Measurements from ENCODE around the gene DENND4A.
"Not testable (repeated sequence)": the region's sequence is repeated elsewhere in the genome, so short reads cannot be mapped to it uniquely, and the experiment has no call there.

DENND4A gene

DNA sequence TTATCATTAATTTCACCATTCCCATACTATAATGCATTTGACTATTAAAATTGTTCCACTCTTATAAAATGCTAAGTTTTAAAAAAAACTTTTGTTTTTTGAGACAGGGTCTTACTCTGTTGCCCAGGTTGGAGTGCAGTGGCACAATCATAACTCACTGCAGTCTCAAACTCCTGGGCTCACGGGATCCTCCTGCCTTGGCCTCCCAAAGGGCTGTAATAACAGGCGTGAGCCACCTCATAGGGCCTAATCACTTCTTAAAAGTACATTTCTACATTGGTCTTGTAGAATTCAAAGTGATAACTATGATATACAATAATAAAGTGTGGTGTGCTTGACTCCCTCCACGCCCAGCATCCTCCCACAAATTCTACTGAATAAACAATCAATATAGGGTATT is 3.0 kb downstream of the DENND4A start:
- no peak for DNase-seq (ENCODE audit: low read depth in 2 of 2)

DNA sequence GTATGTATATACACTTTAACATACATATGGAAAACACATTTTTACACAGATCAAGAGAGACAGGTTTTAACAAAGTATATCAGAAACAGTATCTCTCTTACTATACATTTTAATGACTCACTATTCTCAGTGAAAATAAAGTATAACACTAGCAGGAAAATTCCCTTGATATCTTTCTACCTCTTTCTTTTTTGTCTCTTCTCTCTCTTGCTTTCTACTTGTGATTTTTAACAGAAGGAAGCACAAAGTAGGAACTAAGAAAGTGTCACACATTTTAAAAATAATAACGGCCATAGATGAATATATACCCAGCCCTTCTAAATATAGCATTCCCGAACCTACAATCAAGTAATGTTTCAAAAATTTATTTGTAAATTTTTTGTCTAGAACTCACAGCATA is 4.8 kb downstream of the DENND4A start:
- DNase-seq (ENCODE audit: low read depth in 2 of 2): no peak

DNA sequence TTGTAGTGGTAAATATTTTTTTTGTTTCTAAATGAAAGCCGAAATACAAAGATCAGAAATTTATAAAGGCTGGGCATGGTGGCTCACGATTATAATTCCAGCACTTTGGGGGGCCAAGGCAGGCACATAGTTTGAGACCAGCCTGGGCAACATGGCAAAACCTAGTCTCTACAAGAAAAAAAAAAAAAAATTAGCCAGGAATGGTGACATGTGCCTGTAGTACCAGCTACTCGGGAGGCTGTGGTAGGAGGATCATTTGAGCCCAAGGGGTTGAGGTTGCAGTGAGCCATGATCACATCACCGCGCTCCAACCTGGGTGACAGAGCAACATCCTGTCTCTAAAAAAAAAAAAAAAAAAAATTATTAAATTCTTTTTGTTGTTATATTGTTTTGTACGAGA is 6.9 kb downstream of the DENND4A start:
- no peak for DNase-seq (ENCODE audit: low read depth in 2 of 2)

DNA sequence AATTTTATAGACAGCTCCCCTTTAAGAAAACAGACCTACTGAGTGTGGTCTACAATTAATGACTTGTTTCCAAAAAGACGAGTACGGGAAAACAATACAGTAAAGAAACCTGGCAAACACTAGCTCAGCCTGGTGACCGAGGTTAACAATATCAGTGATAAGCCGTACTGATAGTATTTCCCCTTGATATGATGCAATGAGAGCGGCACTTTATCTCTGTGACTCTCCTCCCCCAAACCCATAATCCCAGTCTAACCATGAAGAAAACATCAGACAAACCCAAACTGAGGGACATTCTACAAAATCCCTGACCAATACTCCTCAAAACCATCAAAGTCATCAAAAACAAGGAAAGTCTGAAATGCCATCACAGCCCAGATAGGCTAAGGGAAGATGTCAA is 8.2 kb downstream of the DENND4A start:
- DNase-seq (ENCODE audit: low read depth in 2 of 2): no peak

DNA sequence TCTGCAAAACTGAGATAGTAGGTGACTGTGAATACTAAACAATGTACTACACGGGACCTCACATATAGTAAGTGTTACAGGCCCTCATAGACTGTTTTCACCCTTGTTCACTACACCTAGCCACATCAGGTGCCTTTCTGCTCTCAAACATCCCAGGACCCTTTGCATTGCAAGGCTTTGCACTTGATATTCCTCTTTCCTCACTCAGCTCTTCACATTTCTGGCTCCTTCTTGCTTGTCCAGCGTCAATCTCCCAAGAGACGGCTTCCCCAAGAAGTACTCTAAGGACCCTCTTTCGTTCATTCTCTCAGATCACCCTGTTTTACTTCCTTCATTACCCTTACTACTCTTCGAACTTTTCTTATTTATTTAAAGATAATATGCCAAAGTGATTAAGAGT is 10.0 kb downstream of the DENND4A start:
- DNase-seq (ENCODE audit: low read depth in 2 of 2): no peak

DNA sequence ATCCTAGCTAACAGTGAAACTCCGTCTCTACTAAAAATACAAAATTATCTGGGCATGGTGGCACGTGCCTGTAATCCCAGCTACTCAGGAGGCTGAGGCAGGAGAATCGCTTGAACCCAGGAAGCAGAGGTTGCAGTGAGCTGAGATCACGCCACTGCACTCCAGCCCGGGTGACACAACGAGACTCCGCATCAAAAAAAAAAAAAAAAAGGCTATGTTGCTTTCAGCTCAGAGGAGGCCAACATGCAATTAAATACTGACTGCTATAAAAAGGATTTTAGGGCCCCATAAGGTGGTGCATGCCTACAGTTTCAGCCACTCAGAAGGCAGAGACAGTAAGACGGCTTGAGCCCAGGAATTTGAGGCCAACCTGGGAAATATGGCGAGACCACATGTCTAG is 13.4 kb downstream of the DENND4A start:
- not testable (repeated sequence) for DNase-seq (ENCODE audit: low read depth in 2 of 2)

DNA sequence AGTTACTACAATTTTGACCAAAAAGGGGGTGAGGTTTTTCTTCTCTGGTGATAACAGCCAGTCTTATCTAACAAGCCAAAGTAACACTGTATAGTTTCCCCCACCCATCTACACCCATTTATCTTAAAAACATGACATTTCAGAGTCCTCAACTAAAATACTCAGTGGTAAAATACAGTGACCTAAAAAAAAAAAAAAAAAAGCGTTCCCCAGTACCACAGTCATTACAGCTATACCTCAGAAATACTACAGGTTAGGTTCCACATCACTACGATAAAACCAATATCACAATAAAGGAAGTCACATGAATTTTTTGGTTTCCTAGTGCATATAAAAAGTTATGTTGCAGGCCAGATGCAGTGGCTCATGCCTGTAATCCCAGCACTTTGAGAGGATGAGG is 13.8 kb downstream of the DENND4A start:
- DNase-seq (ENCODE audit: low read depth in 2 of 2): no peak

DNA sequence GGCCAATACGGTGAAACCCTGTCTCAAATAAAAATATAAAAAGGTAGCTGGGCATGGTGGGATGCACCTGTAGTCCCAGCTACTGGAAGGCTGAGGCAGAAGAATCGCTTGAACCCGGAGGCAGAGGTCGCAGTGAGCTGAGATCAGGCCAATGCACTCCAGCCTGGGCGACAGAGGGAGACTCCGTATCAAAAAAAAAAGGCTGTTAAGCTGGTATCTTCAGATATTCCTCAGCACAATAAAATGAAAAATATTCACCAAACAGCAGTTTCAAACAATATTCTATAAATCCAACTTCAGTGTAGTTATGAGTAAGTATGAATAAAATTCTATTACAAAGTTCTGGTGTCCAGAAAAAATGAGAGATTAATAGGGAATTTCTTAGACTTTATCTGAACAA is 14.2 kb downstream of the DENND4A start:
- no peak for DNase-seq (ENCODE audit: low read depth in 2 of 2)

DNA sequence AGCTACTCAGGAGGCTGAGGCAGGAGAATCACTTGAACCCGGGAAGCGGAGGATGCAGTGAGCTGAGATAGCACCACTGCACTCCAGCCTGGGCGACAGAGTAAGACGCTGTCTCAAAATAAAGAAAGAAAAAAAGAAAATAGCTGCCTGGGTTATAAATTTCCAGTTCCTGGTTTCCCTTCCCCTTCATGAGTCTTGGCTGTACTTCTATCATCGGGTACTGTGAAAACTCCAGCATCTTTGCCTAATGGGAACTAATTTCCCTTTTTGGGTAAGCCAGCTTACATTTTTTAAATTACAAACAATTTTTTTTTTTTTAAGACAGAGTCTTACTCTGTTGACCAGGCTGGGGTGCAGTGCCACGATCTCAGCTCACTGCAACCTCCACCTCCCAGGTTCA is 15.0 kb downstream of the DENND4A start:
- no peak for DNase-seq (ENCODE audit: low read depth in 2 of 2)

DNA sequence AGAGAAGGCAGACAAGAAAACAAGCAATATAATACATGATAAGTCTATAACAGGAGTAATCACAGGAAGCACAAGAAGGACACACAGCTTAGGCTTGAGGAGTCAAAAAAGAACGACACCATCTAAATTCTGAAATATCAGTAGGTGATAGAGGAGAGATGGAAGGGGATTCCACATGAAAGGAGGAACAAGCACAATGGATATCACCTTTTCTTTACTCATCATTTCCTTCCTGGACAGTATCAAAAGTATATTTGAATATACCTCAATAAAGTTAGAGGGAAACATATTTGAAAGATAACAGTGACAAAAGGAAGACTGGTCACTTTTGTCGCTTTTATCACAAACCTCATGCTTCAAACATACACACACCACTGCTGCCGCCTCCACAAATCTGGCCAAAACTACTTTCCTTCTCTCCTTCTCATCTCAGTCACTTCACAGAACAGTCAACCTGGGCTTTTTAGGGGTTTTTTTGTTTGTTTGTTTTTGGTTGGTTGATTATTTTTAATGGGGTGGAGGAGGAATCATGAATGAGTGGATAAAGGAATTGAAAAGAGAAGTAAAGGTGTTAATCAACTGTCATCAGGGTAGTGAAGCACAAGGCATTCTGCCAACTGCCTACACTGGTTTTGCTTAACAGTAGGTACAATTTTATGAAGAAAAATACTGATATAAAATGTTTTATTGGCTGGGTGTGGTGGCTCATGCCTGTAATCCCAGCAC is 18.5 kb downstream of the DENND4A start:
- DNase-seq (ENCODE audit: low read depth in 2 of 2): no peak

DNA sequence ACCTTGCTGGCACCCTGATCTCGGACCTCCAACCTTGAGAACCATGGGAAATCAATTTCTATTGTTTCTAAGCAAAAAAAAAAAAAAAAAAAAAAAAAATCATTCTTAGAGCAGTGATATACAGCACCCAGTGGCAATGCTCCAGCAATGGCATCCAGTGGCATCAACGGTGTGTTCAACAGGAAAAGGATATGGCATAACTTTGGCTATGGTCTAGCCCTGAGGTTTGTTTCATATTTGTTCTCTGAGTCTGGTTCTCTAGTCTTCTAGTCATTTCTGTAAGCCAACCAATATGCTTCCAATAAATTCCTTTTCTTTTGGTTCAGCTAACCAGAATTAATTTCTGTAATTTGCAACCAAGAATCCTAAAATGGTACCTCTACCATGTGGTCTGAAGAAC is 19.2 kb downstream of the DENND4A start:
- DNase-seq (ENCODE audit: low read depth in 2 of 2): no peak

DNA sequence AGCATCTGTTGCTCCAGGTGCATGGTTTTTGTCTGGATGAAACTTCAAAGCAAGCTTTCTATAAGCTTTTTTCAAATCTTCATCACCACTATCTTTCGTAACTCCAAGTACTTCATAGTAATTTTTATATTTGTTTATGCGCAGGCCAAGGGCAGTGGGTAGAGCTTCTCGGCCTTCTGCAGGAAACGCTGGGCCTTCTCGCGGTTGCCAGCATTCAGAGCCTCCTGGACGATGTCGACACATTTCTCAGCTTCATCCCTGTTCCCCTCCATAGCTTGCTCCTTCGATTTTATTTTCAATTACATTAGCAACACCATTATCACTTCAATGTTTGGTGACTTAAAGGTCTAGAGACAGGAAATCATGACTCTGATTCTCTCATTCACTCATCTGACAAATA is 20.2 kb downstream of the DENND4A start:
- DNase-seq (ENCODE audit: low read depth in 2 of 2): no peak

DNA sequence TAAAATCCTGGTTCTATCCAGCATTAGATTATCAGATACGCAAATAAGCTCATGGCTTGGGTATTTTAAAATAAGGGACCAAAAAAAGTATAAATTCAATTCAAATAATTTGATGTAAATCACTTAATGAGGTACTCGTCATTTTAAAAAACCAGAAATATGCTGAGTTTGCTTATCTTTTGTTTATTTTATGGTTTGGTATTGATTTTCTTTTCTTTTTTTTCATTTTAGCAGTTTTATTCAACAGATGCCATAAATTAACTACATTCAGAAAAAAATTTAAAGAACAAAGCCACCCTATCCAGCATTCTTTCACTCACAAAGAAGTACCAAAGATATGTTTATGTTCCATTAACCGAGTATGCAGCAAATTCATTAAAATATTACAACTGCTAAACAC is 22.6 kb downstream of the DENND4A start:
- DNase-seq (ENCODE audit: low read depth in 2 of 2): no peak

DNA sequence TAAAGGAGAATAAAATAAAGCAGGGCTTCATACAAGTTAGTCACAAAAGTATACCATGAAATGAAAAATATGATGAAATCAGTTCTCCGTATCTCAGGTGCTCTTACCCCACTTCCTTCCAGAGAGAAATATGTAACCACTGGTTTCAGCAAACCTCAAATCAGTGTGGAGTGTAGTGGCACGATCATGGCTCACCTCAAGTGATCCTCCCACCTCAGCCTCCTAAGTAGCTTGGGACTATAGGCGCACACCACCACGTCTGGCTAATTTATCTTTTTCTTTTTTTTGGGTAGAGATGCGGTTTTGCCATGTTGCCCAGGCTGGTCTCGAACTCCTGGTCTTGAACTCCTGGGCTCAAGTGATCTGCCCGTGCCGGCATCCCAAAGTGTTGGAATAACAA is 24.2 kb downstream of the DENND4A start:
- DNase-seq (ENCODE audit: low read depth in 2 of 2): no peak

DNA sequence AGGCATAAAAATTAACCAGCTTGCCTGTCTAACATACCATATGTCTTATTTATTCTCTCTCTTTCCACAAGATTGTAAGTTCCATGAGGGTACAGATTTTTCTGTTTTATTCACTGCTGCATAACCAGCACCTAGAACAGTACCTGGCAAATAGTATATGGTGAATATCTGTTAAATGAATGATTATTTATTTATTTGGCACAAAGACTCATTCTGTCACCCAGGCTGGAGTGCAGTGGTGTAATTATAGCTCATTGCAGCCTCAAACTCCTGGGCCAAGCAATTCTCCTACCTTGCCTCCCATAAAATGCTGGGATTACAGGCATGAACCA is 24.9 kb downstream of the DENND4A start:
- no peak for DNase-seq (ENCODE audit: low read depth in 2 of 2)

DNA sequence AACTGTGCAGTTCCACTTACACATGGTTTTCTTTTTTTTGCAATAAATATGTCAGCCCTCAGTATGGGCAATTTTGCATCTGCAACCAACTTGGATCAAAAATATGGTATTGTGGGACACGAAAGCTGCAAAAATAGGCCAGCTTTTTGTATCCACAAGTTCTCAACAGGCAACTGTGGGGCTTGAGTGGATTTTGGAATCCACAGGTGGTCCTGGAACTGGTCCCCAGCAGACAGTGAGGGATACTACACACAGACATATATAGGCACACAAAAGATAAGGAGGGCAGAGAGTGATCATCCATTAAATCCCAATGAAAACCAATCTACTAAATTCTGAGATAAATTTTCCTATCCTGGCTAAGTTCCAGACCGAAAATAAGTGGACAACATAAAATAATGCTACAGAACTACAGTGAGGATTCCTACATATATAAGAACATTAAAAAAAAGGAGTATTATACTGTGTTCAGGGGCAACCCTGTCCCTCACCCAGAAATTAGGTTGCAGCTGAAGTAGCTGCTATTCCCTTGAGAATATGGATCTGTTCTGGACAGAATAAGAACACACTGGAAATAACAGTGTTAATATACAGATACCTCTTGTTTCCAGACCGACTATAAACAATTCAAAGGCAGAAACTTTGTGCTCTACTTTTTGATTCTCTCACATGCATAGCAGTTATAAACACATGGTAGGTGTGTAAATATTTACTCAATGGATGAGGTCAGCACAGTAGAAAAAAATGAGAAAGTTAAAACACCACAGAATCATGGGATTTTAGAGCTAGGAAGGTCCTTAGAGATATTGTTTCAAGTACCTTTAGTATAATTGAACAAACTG is 25.4 kb downstream of the DENND4A start:
- no peak for DNase-seq (ENCODE audit: low read depth in 2 of 2)

DNA sequence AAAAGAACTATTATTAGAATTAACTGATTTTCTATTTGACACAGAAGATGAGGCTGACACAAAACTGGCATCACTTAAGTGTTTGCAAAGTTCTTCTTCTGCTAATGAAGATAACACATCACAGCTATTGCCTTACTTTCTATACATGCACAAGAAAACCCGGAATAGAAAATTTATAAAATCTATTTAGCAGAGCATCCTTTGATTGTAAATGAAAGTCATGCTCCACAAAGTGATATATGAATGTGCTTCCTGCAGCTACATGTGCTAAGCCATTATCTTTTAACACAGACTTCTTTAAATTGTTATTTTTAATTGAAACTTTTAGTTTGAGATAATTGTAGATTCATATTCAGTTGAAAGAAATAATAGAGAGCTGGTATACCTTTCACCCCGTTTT is 27.0 kb downstream of the DENND4A start:
- DNase-seq (ENCODE audit: low read depth in 2 of 2): no peak

DNA sequence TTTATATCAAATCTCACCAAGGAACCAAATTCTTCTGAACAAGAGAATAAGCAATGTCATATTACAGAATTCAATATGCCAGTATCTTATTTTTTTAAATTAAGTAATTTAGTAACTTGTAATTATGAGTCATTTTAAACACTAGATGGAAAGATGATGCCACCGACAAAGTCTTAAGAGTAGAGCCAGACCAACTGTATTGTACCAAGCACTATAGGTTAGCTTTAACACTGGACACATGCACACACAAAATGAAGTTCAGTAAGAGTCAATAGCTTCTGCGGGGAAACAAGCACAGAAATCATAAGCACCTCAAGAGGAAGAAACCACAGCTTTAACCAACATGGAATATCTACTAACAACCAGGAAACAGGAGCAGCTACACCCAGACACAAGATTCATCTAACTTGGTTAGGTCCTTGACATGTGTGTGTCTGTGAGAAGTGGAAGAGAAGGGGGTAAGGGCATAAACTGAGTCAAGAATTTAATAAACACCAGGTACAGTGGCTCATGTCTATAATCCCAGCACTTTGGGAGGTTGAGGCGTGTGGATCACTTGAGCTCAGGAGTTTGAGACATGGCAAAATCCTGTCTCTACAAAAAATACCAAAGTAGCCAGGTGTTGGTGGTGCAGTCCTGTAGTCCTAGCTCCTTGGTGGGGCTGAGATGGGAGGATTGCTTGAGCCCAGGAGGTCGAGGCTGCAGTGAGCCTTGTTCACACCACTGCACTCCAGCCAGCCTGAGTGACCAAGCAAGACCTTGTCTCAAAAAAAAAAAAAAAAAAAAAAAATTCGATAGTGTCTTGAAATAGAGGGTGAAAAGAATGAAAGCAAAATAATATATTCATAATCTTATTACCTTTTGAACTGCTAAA is 28.9 kb downstream of the DENND4A start:
- DNase-seq (ENCODE audit: low read depth in 2 of 2): no peak

DNA sequence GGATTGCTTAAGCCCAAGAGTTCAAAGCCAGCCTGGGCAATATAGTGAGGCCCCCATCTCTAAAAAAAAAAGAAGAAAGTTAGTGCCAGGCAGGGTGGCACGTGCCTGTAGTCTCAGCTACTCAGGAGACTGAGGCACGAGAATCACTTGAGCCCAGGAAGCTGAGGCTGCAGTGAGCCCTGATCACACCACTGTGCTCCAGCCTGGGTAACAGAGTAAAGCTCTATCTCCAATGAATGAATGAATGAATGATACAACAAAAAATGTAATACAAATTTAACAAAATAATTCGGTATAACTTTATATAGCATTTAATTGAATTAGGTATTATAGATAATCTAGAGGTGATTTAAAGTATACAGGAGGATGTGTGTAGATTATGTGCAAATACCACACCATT is 29.7 kb downstream of the DENND4A start:
- no peak for DNase-seq (ENCODE audit: low read depth in 2 of 2)

DNA sequence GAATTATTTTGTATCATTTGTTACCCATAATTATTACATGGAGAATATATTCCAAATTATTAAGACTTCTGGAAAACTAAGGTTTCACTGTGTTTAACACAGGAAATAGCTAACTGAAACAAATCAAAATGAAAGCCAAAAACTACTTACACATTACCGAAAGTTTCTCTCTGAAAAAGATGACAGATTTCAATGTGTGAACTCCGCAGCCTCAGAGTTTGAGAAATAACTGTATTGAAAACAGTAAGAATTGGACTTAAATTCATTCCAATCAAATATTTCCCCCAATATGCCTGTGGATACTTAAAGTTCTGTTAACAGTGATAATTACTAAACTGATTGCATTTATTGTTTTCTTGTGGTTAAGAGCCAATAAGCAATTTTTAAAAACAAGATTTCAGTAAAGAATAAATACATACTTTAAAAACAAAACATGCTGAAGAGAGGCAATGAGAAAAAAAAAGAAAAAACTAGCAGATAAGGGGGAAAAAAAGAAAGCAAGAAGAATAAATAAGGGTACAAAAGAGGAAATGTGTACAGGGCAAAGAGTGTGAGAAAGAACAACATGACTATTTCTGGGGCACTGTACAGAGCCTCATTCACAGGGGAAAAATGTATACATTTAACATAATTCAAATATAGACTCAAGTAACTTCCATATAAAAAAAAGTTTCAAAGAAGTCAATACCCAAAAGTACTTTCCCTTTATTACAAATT is 30.7 kb downstream of the DENND4A start:
- no peak for DNase-seq (ENCODE audit: low read depth in 2 of 2)

DNA sequence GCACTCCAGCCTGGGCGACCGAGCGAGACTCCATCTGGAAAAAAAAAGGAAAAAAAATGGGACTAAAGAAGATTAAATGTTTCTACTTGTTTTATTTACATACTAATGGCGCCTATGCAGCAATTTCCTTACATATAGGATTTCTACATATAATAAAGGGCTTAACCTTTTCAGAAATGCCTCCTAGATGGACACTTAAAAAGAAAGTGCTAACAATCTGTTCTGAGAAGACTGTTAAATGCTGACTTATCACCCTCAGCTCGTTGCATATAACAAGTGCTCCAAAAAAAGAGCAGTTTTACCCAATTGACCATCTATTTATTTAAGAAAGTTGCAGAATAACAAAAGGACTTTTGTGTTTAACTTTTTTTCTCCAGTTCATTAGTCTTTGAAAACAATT is 32.7 kb downstream of the DENND4A start:
- no peak for DNase-seq (ENCODE audit: low read depth in 2 of 2)

DNA sequence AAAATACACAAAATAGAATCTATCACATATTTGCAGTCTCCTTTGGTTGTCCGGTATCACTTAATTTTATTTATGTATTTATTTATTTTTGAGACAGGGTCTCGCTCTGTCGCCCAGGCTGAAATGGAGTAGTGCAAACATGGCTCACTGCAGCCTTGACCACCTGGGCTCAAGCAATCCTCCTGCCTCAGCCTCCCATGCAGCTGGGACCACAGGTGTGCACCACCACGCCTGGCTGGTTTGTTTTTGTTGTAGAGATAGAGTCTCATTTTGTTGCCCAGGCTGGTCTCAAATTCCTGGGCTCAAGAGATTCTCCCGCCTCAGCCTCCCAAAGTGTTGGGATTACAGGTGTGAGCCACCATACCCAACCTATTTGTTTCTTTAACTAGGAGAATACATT is 33.9 kb downstream of the DENND4A start:
- no peak for DNase-seq (ENCODE audit: low read depth in 2 of 2)
